HUDEP-2 (cell line): ENCODE results near the gene TRAK1.

Source experiments
- DNase-seq, 76 experiments: peaks; one replicate each; lab custom pipeline; 2025; ENCODE audit not compliant: unreplicated experiment in 76 of 76; lab: John Stamatoyannopoulos, UW

The TRAK1 gene

GRCh38 chr3:42175386-42176240, 84.5 kb downstream of the TRAK1 start:
- no peak for DNase-seq

- no peak for DNase-seq
These were observed 85.3 kb downstream of the TRAK1 start for GRCh38 chr3:42176242-42177034.

- no peak for DNase-seq
These were observed 86.1 kb downstream of the TRAK1 start for GRCh38 chr3:42177068-42177800.

GRCh38 chr3:42177801-42178150, 86.6 kb downstream of the TRAK1 start:
- no peak for DNase-seq

- peak in 28 of 76 experiments; percentile 5 to 70 (median 24) for DNase-seq
These were observed 88.1 kb downstream of the TRAK1 start for GRCh38 chr3:42179110-42179725.

GRCh38 chr3:42180901-42181300, 89.7 kb downstream of the TRAK1 start:
- DNase-seq: no peak

- DNase-seq: no peak
These were observed 91.4 kb downstream of the TRAK1 start for GRCh38 chr3:42182555-42182954.

- no peak for DNase-seq
These were observed 93.0 kb downstream of the TRAK1 start for GRCh38 chr3:42183991-42184632.

GRCh38 chr3:42184651-42185443, 93.7 kb downstream of the TRAK1 start:
- DNase-seq: no peak

GRCh38 chr3:42187936-42188335, 96.8 kb downstream of the TRAK1 start:
- no peak for DNase-seq

- DNase-seq: no peak
These were observed 97.2 kb downstream of the TRAK1 start for GRCh38 chr3:42188376-42188775.

- DNase-seq: peak in 41 of 76 experiments; percentile 5 to 59 (median 29)
These were observed 97.9 kb downstream of the TRAK1 start for GRCh38 chr3:42189001-42189460.

- DNase-seq: no peak
These were observed 98.6 kb downstream of the TRAK1 start for GRCh38 chr3:42189736-42190135.

- peak in 56 of 76 experiments; percentile 1 to 72 (median 45) for DNase-seq
These were observed 99.7 kb downstream of the TRAK1 start for GRCh38 chr3:42190701-42191442.

- no peak for DNase-seq
These were observed 100.2 kb downstream of the TRAK1 start for GRCh38 chr3:42191443-42191747.

GRCh38 chr3:42192334-42193200, 101.4 kb downstream of the TRAK1 start:
- DNase-seq: no peak

- no peak for DNase-seq
These were observed 103.9 kb downstream of the TRAK1 start for GRCh38 chr3:42194943-42195510.
